Measurements from ENCODE around the gene MRPS30.
A peak's percentile ranks its signal among the peaks of the same experiment; 100 is the strongest.
"Not testable (repeated sequence)": the region's sequence is repeated elsewhere in the genome, so short reads cannot be mapped to it uniquely, and the experiment has no call there.

The MRPS30 gene

DNA sequence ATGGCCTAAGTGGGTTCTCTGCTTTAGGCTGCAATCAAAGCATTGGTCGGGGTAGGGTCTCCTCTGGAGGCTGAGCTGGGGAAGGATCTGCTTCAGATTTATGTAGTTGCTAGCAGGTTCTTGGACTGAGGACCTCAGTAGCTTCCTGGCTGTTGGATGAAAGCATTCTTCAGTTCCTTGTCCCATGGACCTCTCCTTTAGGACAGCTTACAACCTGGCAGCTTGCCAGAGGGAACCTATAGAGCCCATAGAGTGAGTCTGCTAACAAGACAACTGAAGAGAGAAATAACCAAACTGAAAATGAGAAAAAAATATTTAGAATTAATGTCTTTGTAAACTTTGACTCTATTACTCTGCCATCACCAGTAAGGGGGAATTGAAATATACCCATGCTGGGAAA is 12.4 kb downstream of the MRPS30 start:
- no peak for DNase-seq (ENCODE audit: low spot score)

DNA sequence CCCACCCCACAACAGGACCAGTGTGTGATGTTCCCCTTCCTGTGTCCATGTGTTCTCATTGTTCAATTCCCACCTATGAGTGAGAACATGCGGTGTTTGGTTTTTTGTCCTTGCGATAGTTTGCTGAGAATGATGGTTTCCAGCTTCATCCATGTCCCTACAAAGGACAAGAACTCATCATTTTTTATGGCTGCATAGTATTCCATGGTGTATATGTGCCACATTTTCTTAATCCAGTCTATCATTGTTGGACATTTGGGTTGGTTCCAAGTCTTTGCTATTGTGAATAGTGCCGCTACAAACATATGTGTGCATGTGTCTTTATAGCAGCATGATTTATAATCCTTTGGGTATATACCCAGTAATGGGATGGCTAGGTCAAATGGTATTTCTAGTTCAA is 15.9 kb downstream of the MRPS30 start:
- DNase-seq (ENCODE audit: low spot score) = not testable (repeated sequence)

DNA sequence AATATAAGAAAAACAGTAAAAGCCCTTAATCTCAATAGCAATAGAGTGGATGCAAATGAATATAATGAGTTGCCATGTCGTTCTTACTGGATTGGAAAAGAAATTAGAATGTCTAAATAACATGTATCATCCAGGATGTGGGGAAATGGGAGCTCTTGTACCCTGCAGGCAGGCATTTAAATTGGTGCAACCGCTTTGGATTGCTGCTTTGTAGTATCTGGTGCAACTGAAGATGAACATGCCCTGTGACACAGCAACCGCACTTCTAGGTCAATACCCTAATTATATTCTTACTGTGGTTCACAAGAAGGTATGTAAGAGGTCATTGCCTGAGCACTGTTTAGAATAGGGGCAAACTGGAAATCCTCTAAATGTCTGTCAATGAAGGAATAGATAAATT is 18.9 kb downstream of the MRPS30 start:
- DNase-seq (ENCODE audit: low spot score) = no peak

DNA sequence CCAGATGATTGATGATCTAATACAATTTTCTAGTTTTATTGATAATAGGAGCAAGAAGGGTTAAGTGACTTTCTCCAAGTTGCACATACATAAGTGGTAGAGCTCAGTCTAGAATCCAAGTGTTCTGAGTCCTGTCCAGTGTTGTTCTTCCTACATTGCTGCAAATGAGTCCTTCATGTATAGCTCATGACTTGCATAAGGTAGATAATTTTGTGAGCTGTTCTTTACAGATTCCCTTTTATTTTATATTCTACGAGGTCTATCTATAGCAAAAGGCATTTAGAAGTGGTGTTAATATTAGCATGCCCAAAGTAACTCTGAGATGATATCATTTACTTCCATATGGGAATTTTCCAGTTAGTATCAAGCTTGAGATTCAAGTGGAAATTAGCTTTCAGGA is 20.0 kb downstream of the MRPS30 start:
- no peak for DNase-seq (ENCODE audit: low spot score)

DNA sequence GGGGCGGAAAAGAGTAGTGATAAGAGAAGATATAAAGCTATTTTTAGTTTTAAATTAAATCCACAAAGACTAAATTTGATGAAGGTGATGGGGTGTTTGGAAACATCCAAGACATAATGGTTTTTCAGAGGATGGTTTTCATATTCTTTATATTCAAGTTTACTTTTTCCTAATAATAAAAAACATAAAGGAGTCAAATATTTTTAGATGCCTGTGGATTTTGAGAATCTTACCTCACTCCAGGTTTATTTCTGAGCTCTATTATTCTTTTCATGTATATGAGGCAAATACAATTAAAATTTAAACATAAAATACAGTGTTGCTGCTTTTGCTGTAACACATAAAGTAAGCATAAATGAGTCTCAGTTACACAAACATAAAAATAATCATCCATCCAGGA is 22.2 kb downstream of the MRPS30 start:
- no peak for DNase-seq (ENCODE audit: low spot score)

DNA sequence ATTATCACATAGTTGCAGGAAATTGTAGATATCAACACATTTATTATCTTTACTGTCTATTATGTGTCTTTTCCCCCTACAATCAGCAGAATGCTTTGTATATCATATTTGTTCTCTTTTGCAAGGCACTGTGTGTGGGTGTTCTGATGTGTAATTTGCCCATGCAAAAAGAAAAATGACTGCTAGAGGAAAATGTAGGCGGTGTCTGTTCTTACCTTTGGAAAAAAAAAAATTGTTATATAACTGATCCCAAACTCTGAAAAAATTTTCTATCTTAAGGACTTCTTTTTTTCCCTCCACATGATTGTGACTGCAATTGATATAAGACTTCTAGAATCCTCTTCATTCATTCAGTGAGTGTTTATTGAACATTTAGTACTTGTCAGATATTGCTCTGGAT is 24.5 kb downstream of the MRPS30 start:
- DNase-seq (ENCODE audit: low spot score) = no peak

DNA sequence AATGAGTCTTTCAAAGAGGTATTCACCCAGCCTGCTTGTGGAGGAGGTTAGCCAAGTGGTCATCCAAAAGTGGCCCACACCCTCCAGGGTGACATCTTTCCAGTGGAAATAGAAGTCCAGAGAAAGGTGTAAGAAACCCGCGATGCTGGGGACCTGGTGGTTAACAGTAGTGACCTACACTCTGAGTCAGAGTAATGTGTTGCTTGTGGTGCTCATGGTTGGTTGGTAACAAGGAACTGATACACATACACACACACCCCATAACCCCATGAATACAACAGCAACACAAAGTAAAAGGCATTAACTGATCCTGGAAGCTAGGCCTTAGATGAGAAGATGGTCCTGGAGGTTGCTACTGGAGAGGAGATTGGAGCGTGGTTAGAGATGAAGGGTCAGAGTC is 26.9 kb downstream of the MRPS30 start:
- no peak for DNase-seq (ENCODE audit: low spot score)

DNA sequence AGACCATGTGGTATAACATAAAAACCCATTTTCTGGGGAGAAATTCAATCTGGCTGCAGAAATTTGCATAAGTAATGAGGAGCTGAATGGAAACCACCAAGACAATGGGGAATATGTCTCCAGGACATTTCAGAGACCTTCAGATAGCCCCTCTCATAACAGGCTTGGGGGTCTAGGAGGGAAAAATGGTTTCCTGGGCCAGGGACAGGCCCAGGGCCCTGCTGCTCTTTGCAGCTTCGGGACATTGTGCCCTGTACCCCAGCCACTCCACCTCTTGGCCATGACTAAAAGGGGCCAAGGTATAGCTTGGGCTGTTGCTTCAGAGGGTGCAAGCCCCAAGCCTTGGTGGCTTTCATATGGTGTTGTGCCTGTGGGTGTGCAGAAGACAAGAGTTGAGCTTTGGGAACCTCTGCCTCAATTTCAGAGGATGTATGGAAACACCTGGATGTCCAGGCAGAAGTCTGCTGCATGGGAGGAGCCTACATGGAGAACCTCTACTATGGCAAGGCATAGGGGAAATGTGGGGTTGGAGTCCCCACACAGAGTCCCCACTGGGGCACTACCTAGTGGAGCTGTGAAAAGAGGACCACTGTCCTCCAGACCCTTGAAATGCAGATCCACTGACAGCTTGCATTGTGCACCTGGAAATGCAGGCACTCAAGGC is 30.4 kb downstream of the MRPS30 start:
- DNase-seq (ENCODE audit: low spot score) = no peak

DNA sequence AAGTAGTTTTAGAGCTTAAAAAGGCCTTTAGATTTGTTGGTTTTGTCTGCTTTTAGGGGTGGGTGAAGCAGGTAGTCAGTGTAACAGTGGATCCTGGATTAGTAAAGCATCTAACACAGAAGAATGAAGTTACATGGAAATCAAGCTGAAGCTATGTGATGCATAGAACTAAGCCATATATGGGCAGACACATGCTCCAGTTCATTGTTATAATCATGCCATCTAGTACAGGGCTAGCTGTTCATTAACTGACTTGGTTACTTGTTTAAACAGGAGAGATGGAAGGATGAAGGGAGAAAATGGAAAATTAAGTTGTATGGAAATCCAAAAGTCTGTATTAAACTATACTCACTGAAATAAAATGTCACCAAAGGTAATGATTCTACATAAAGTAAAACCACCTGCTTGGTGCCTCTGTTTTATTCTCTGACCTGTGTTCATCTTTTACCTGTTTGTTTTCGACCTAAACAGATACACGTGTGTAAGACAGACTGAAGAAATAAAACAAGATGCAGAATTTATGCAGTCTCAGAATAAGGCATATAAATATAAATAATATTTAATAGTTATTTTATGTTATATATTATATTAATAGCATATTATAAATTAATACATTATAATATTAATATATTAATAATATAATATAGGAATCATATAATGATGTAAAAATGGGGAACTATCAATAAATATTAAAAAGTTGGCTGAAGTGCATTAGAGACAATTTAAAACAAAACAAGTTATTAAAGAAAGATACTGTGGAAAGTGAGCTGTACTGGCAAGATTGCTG is 33.9 kb downstream of the MRPS30 start:
- DNase-seq (ENCODE audit: low spot score) = no peak

DNA sequence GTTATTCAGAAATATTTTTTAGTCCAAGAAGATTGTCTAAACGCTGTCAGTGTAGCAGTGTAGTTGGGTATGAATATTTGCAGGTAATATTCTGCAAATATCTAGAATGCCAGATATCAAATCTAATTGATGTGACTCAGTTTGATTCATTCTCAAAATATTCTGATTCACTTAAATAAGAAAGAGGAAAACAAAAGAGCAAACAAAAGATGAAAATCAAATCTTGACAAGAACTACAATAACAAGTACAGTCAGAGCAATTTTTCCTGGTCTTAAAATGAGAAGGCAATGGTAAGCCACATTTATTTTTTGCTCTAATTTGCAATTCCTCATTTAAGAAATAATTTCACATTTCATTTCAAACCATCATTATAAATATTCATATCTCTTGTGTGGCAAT is 36.0 kb downstream of the MRPS30 start:
- no peak for DNase-seq (ENCODE audit: low spot score)

DNA sequence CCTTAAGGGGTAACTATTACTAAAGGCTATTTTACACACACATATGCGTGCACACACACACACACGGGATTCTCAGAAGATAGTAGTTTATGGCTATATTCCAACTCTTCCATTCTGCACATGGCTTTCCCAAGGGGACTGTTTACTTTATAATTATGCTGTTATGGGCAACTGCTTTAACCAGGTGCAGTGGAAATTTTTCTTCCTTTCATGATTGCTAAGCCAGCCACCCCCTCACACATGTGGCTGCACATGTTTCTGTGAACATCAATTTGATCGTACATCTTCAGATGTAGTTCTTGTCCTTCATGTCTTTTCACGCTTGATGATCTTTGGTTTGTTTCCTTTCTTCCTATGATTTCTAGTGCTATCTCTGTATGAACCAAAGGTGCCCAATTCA is 37.0 kb downstream of the MRPS30 start:
- no peak for DNase-seq (ENCODE audit: low spot score)

DNA sequence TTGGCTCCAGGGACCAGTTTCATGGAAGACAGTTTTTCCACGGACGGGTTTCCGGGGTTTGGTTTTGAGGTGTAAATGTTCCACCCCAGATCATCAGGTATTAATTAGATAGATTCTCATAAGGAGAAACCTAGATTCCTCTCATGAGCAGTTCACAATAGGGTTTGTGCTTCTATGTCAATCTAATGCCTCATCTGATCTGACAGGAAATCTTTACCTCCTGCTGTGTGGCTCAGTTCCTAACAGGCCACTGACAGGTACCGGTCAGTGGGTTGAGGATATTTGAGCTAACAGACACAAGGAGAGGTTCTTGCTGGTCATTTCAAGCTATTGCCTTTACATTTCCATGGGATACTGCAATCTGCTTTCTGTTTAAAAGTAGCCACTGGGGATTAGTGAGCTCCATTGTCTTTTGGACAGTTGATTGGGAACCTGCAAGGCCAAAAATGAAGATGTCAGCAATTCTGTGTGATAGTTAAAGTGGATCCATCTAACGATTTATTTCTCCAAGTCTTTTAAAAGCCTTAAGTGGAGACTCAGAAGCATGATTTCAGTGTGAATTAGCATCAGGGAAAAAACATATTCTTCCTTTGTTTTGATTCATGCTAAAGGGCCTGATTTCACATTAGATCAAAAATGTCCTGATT is 38.6 kb downstream of the MRPS30 start:
- DNase-seq (ENCODE audit: low spot score) = no peak

DNA sequence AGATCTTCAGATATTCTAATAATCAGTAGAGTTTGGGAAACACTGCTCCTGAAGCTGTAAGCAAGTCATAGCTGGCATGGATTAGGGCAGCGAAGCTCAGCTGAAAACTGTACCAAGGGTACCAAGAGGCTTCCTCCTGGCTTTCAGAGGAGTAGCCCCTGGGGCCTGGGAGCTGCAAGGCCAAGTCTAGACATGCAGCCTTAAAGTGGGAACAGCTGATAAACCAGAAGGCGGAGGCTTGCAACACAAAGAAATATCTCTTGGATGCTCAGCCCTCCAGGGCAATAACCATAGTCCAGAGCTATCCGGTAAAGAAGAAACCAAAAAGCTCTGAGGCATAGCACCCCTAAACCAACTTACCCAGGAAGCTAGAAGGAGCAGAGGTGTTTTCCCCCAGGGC is 51.5 kb downstream of the MRPS30 start:
- DNase-seq (ENCODE audit: low spot score) = no peak

DNA sequence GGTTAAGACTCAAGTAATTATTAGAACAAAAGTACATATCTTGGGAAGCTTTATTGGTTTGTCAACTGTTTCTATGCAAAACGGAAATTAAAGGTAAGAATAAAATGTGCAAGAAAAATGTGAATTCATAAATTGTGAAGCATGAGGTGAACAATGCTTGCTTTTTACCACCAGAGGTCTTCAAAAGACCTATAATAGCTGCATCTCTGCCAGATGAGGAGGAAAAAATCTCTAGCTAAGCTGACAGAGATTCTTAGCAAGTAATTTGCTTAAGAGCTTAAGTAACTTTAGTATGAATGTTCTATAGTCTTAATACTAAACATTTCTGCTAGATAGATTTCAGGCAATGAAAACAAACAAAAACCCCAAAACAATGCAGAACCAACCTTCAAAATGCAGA is 54.1 kb downstream of the MRPS30 start:
- DNase-seq (ENCODE audit: low spot score) = peak; percentile 42

Measured in kidney capillary endothelial cell (primary cell).